A673 (cell line): ENCODE results near the gene TESK2. TPM values are rescaled to one million over a fixed set of nuclear protein-coding genes. Genes with fewer than 3 reads are reported as not detected.

Experiments used
- BruUV-seq: library from RNA; stranded (reverse); fragments of 400-500 nt; replicated peaks from 2 replicates; lab custom pipeline; 2021; lab: Mats Ljungman, UMichigan
- CTCF ChIA-PET: fragments of 300-600 bp; sonication (Branson Sonifier 250); formaldehyde crosslinking; loops from one replicate; lab custom pipeline; 2022; ENCODE audit warnings: antibody characterized with exemption; lab: Charles Lee
- POLR2A ChIA-PET: fragments of 300-600 bp; sonication (Branson Sonifier 250); formaldehyde crosslinking; loops from one replicate; lab custom pipeline; 2022; ENCODE audit warnings: antibody characterized with exemption; ENCODE audit not compliant: low non-redundant PET; lab: Charles Lee
- DNase-seq: peaks from one replicate; pipeline ENCODE4 v3.0.0-alpha.2; 2015; ENCODE audit warnings: low spot score
- H3K27ac ChIP-seq: fragments of 200-600 bp; sonication (generic); 2 replicates; pipeline ENCODE4 v1.5.1; 2016; ENCODE audit warnings: mixed run types, low read depth, mild to moderate bottlenecking, mixed read lengths, antibody characterized with exemption, low read length; ENCODE audit not compliant: poor library complexity, severe bottlenecking
- H3K27me3 ChIP-seq: fragments of 200-600 bp; sonication (generic); replicated peaks from 2 replicates; pipeline ENCODE4 v1.6.1; 2017; ENCODE audit warnings: mixed run types, low read depth, mild to moderate bottlenecking, mixed read lengths, antibody characterized with exemption, low read length; ENCODE audit not compliant: insufficient read depth, poor library complexity
- H3K36me3 ChIP-seq: fragments of 200-600 bp; sonication (generic); 2 replicates; pipeline ENCODE4 v1.6.1; 2016; ENCODE audit warnings: mixed run types, mild to moderate bottlenecking, mixed read lengths, antibody characterized with exemption, low read length; ENCODE audit not compliant: insufficient read depth, poor library complexity, severe bottlenecking
- H3K4me1 ChIP-seq: fragments of 200-600 bp; sonication (generic); 2 replicates; pipeline ENCODE4 v1.6.1; 2017; ENCODE audit warnings: mixed run types, mild to moderate bottlenecking, mixed read lengths, antibody characterized with exemption, low read length; ENCODE audit not compliant: insufficient read depth, poor library complexity, severe bottlenecking
- H3K4me3 ChIP-seq: fragments of 200-600 bp; sonication (generic); 2 replicates; pipeline ENCODE4 v1.5.1; 2016; ENCODE audit warnings: low read depth, mixed run types, mild to moderate bottlenecking, mixed read lengths, low read length; ENCODE audit not compliant: poor library complexity, severe bottlenecking
- H3K9me3 ChIP-seq: fragments of 200-600 bp; sonication (generic); 2 replicates; pipeline ENCODE4 v1.6.1; 2016; ENCODE audit warnings: mixed run types, low read depth, mild to moderate bottlenecking, mixed read lengths, antibody characterized with exemption, low read length; ENCODE audit not compliant: poor library complexity, severe bottlenecking
- CTCF ChIP-seq: fragments of 300-800, 200-600 bp; sonication (generic); conservative IDR thresholded peaks from 2 replicates; pipeline ENCODE4 v1.5.1; 2017; ENCODE audit warnings: low read depth, mild to moderate bottlenecking, antibody characterized with exemption, low read length, moderate library complexity, mixed read lengths
- EZH2 ChIP-seq: fragments of 200-600 bp; sonication (generic); IDR thresholded peaks from 2 replicates; pipeline ENCODE4 v1.6.1; 2017; ENCODE audit warnings: borderline replicate concordance, low read depth, mild to moderate bottlenecking, mixed read lengths, antibody characterized with exemption, low read length; ENCODE audit not compliant: poor library complexity, severe bottlenecking
- intact Hi-C: fragments of 100-400 bp; cut with micrococcal nuclease; formaldehyde crosslinking; loops from one replicate; pipeline ENCODE4 v1.10.0; 2022; ENCODE audit not compliant: unreplicated experiment
- total RNA-seq: library from RNA; stranded (reverse); gene quantifications from 2 replicates; pipeline ENCODE4 v1.2.3, GENCODE V29; 2021

The TESK2 gene
- total RNA-seq, 1 experiment from 2014 or later = 0.75 TPM

GRCh38 chr1:45345014-45345413 lies 145.9 kb downstream of the TESK2 start:
- Histone ChIP-seq H3K4me3 (no peak overlapping the region), H3K9me3 (no peaks in the 10 kb centered on the region), H3K27me3 (no peaks in the 10 kb centered on the region), H3K4me1 (peaks cover 10% of the 10 kb centered on the region), H3K36me3 (peaks cover 33% of the 10 kb centered on the region), H3K27ac (no peak overlapping the region)
- DNase-seq = no peak
- POLR2A ChIA-PET = no interaction called here
- intact Hi-C loops = no loop called here
- no peak for TF ChIP-seq EZH2
- TF ChIP-seq CTCF = no peak
- CTCF ChIA-PET = no interaction called here
- no TSS peak for BruUV-seq

- POLR2A ChIA-PET = no interaction called here
- intact Hi-C loops = loop anchor here (5.0 kb wide), 1 partner anchor 148 kb away; the partner anchor contains the start of gene TESK2
- CTCF ChIA-PET = no interaction called here
- no peaks in the 10 kb centered on the region for H3K9me3 ChIP-seq
- no peaks in the 10 kb centered on the region for H3K27me3 ChIP-seq
- H3K27ac ChIP-seq = no peak overlapping the region
- no peak for DNase-seq
- TF ChIP-seq EZH2 (no peak), CTCF (no peak)
- H3K36me3 ChIP-seq = peaks cover 33% of the 10 kb centered on the region
- no peak overlapping the region for H3K4me3 ChIP-seq
- BruUV-seq = no TSS peak
- peaks cover 10% of the 10 kb centered on the region for H3K4me1 ChIP-seq
Observed at GRCh38 chr1:45344499-45344898, 146.5 kb downstream of the TESK2 start.

GRCh38 chr1:45340816-45341466 lies 150.0 kb downstream of the TESK2 start:
- BruUV-seq = no TSS peak
- TF ChIP-seq CTCF (no peak), EZH2 (no peak)
- H3K36me3 ChIP-seq = peaks cover 33% of the 10 kb centered on the region
- peak overlapping the region; percentile 98 for H3K27ac ChIP-seq
- ChIA-PET POLR2A (no interaction called here), CTCF (interaction anchor here (1.5 kb wide), 1 partner anchor 327 kb away, joined by 6 read pairs; no protein-coding TSS in a partner anchor)
- H3K9me3 ChIP-seq = no peaks in the 10 kb centered on the region
- peak; percentile 43 for DNase-seq
- peaks cover 10% of the 10 kb centered on the region for H3K4me1 ChIP-seq
- H3K27me3 ChIP-seq = no peaks in the 10 kb centered on the region
- intact Hi-C loops = loop anchor here (5.0 kb wide), 1 partner anchor 151 kb away; the partner anchor contains the start of gene TESK2
- peak overlapping the region; percentile 81 for H3K4me3 ChIP-seq
